Daoy (cell line): Measurements from ENCODE around the gene TBXAS1. TPM values are rescaled to one million over a fixed set of nuclear protein-coding genes. Genes with fewer than 3 reads are reported as not detected.
"Not testable (repeated sequence)": the region's sequence is repeated elsewhere in the genome, so short reads cannot be mapped to it uniquely, and the experiment has no call there.

Experiments used
- DNase-seq: peaks from one replicate; pipeline ENCODE4 v3.0.0-alpha.2; 2015; ENCODE audit warnings: low read depth
- total RNA-seq: library from RNA; depleted of rRNA; stranded (reverse); fragments of >200 nt; shearing (Covaris generic); gene quantifications from 2 replicates; pipeline ENCODE4 v1.2.3, GENCODE V29; 2014

TBXAS1 gene
- total RNA-seq, 1 experiment from 2014 or later: 6.3 TPM

DNA sequence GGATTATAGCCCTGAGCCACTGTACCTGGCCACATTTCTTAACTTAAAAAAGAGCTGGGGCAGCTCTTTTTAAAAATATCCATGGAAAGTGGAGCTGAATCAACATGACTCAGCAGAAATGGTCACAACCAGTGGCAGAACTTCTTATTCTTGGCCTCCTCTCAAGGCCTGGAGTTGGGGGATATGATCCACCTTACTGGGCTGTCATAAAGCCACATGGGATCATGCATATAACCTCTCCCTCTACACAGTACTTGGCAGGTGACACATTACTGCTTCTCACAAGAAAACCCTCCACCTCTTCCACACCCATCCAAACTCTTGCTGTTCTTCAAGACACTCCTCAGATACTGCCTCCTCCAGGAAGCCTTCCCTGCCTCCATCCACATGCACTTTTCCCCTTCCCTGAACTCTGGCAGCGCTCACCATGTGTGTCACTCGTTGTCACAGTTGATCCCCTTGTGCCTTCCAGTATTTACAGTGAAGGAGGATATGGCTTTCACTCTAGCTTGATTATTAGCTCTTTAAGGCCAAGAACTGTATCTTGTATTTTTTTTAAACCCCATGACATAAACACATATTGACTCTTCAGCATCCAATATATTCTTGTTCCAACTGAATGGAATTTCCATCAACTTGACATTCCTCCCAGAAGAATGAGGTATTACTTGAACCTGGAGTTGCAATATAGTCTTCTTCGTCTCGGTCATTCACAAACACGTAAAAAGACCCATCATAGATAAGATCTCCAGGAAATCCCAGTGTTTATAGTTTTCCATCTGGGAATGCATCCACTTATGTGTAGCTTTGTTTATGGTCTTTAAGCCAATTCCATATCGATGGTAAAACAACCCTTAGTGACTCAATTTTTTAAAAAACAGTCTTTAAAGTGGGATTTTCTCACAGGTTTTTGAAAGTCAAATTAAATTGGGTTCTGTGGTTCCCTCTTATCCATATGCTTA is 85.5 kb downstream of the TBXAS1 start:
- no peak for DNase-seq

DNA sequence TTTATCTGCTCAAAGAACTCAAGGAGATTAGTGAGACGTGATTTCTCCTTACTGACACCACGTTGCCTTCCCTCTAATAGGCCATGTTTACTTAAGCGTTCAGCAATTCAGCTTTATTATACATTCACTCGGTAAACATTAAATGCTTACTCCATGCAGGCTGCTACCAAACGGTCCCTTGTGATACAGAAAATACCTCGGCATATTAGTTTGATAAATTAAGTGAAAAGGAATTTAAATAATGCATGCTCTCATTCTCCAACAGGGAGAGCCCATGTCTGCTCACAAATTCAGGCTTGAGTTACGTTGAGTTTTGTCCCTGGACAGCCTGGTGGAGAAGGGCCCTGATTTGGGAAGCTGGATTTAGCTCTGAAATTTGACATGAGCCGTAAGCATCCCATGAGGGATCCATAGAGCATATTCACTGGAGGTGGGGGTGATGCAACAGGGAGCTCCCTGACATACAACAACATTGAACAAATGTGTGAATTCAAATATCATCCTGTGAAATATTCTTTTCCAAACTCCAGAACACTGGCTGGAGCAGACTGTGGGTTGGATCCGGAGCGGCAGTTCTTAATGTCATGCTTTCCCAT is 86.3 kb downstream of the TBXAS1 start:
- no peak for DNase-seq

- DNase-seq: peak; percentile 93
These were observed 87.0 kb downstream of the TBXAS1 start for GRCh38 chr7:139915864-139916716.

GRCh38 chr7:139916717-139917395 is 87.8 kb downstream of the TBXAS1 start:
- DNase-seq: no peak

DNA sequence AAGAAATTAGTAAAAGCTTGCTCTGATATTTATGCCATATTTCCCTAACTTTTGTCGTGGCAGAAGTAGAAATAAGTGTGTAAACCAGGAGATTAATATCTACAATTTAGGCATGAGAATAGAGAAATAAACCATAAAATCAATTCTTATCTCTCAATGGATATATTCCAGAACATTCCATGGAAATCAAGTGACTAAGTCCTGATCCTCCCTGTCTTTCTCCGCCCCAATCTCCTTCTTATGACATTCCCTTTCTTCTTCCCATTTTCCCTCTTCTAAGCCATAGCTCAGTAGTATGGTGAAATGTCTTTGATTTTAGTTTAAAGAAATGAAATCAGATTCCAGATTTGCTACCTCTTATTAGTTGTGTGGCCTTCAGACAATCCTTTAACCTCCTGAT is 88.8 kb downstream of the TBXAS1 start:
- DNase-seq: no peak

DNA sequence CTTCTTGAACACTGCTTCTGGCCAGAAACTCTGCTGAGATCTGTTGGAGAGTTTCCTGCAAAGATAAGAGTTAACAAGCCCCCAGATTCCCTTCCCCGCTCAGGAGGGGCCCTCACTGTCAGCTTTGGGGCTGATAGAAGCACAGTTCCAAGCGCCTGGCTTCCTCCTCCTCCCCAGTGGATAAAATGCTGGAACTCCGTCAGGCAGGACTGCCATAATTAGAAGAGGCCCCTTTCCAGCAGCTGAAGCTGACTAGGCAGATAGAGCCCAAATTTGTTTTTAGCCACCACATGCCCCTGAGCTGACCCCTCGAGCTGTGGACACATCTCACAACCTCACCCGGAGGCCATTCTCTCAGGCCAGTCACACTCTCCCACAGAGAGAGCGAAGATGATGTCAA is 89.4 kb downstream of the TBXAS1 start:
- DNase-seq: no peak

GRCh38 chr7:139923090-139923489 is 94.0 kb downstream of the TBXAS1 start:
- DNase-seq: no peak

GRCh38 chr7:139924461-139924860 is 95.4 kb downstream of the TBXAS1 start:
- no peak for DNase-seq

DNA sequence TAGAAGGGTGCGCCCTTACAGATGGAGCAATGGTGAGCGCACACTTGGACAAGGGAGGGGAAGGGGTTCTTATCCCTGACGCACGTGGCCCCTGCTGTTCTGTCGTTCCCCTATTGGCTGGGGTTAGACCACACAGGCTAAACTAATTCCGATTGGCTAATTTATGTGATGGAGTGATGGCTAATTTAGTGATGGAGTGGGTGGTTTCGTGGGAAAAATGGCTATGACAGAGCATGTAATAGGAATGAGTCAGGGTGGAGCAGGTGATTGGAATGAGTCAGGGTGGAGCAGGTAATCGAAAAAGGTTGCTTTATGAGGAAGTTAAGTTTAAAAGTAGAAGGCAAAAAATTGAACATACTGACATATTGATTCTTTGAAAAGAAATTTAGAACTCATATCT is 100.2 kb downstream of the TBXAS1 start:
- DNase-seq: not testable (repeated sequence)

DNA sequence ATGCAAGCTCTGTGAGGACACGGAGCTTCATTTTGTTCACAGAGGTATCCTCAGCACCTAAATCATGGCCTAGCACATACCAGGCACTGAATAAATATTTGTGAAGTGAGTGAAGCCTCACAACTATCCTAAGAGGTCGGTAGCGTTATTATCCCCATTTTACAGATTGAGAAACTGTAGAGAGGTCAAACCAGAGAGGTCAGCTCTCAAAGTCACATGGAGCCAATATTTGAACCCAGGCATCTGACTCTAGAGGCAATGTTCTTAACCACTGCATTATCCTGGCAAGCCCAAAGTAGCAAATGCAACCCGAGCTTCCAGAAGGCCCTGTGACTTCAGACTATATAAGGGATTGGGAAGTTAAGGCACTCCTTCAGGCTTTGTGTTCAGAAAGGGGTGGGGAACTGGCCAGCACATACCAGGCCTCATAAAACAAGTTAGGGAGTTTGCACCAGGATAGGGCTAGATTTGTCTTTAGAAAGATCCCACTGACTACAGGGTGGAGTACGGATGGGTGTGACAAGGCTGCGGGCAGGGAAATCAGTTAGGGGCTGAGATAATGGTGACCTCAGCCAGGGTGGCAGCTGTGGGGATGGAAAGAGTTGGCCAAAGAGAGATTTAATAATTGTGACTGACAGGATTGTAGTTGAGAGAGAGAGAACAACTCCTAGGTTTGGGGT is 101.4 kb downstream of the TBXAS1 start:
- DNase-seq: no peak

- DNase-seq: no peak
These were observed 102.3 kb downstream of the TBXAS1 start for GRCh38 chr7:139931190-139931934.

DNA sequence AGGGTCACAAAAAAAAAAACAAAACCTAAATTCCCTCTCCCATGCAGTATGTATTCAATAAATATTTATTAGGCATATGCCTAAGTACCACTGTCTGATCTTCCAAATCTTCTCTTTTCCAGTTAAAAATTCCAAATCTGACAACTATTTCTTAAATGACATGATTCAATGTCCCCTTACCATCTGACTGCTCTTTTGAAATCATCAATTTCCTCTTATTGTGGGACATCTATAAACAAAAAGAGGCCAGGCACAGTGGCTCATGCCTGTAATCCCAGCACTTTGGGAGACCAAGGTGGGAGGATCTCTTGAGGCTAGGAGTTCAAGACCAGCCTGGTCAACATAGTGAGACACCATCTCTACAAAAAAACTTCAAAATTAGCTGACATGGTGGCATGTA is 103.5 kb downstream of the TBXAS1 start:
- DNase-seq: no peak

DNA sequence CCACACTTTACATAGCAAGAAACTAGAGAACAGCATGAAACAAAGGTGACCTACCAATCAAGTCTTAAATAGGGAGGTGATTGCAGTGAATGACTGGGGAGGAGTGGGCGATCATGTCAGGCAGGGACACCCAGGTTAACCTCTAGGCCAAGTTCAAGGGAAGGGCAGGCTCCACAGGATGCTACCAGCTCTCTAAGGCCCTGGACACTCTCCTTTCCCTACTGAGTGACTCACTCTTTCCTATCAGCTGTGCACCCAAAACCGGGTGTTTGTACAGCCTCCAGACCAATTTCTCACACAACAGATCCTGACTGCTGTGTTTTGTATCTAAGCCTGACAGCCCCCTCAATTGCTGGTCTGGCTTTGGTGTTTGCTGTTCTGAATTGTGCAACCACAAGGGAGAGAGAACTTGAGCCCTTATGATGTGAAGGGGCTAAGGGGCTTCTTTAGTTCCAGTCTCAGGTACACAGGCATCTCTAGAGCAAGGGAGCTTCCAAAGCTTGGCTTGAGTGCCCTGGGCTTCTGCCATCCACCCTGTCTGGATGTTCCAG is 107.8 kb downstream of the TBXAS1 start:
- peak; percentile 30 for DNase-seq

- DNase-seq: no peak
These were observed 108.7 kb downstream of the TBXAS1 start for GRCh38 chr7:139937715-139938114.

- no peak for DNase-seq
These were observed 111.8 kb downstream of the TBXAS1 start for GRCh38 chr7:139940866-139941265.

DNA sequence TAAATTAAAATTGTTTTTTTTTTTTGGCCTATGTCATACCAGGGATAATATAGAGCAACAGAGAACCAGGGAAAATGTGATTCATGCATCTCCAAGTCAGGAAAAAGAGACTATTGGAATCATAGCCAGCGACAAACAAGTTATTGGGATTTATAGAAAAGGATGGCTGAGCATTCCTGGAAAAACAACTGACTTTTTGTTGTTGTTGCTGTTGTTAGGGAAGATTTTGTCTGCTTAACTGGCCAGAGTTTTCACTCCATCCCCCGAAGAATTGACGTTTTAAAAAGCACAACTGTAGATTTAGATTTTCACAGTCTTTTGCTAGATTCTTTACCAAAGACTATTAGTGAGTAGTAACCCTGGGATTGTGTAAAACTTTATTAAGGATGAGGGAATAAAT is 112.4 kb downstream of the TBXAS1 start:
- DNase-seq: no peak

- DNase-seq: no peak
These were observed 112.8 kb downstream of the TBXAS1 start for GRCh38 chr7:139941866-139942265.

GRCh38 chr7:139942636-139943035 is 113.6 kb downstream of the TBXAS1 start:
- no peak for DNase-seq

- DNase-seq: no peak
These were observed 114.3 kb downstream of the TBXAS1 start for GRCh38 chr7:139943401-139943800.

DNA sequence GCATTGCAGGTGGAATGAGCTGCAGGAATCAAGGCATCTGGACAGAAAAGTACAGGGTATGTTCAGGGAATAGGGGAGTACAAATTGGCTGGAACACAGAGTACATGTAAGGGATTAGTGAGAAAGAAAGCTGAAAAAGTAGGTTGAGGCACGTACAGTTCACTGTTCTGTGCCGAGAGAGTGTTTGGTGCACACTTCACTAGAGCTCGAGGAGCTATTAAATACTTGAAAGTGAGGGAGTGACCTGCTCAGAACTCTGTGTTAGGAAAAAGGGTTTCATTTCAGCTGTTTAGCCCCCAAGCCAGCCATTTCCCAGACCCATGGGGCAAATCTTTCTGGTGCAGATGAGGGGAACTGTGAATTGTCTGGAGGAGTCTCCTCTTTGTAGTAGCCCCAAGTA is 115.2 kb downstream of the TBXAS1 start:
- no peak for DNase-seq
